Measurements from ENCODE around the gene C1orf105. TPM values are rescaled to one million over a fixed set of nuclear protein-coding genes. Genes with fewer than 3 reads are reported as not detected.

Gene C1orf105
- total RNA-seq, 1 donor from 2014 or later = 6.5 TPM

DNA sequence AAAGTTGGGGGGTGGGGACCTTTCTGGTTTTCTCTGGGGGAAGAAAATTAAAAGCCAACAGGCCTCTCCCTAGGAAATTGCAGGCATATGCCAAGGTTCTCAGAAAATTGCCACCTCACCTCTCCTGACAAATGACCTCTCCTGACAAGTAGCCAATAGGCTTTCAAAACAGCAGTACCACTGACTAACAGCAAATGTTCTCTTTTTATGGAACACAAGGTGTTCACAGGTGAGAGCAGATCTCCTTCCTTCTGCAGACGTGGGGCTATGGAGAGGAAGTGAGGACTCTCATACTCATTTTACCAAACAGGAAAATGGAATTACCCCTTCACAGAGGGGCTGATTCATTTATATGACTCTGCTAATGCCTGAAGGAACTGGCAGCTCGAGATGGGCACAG lies 79.7 kb downstream of the C1orf105 start:
- DNase-seq (ENCODE audit: low spot score) = no peak
- intact Hi-C loops (cut with DNase I) = no loop called here

DNA sequence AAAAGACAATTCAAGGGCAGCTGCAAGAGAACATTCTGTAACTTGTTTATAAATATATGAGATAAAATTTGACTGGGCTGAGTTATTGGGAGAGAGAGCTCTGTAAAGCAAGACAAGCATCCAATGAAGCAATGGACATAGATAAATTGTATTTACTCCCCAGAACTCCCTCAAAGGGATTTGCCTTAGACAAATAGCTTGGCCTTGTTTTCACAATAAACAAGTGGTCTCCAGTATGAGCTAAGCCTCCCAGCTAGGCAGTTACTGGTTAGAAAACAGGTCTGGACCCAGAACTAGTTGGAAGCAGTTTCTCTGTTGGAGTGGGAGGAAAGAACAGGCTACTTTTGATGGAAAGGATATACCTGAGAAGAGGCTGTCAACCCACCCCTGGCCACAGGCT lies 87.3 kb downstream of the C1orf105 start:
- intact Hi-C loops (cut with DNase I) = no loop called here
- DNase-seq (ENCODE audit: low spot score) = no peak

GRCh38 chr1:172510479-172510878 lies 90.0 kb downstream of the C1orf105 start:
- DNase-seq (ENCODE audit: low spot score) = no peak
- intact Hi-C loops (cut with DNase I) = no loop called here

GRCh38 chr1:172512591-172512990 lies 92.1 kb downstream of the C1orf105 start:
- no peak for DNase-seq (ENCODE audit: low spot score)
- intact Hi-C loops (cut with DNase I) = no loop called here

- no peak for DNase-seq (ENCODE audit: low spot score)
- intact Hi-C loops (cut with DNase I) = no loop called here
These were observed 93.0 kb downstream of the C1orf105 start for GRCh38 chr1:172513479-172513878.

GRCh38 chr1:172514108-172514507 lies 93.6 kb downstream of the C1orf105 start:
- intact Hi-C loops (cut with DNase I) = no loop called here
- DNase-seq (ENCODE audit: low spot score) = no peak

- intact Hi-C loops (cut with DNase I) = no loop called here
- no peak for DNase-seq (ENCODE audit: low spot score)
These were observed 95.0 kb downstream of the C1orf105 start for GRCh38 chr1:172515436-172515835.

DNA sequence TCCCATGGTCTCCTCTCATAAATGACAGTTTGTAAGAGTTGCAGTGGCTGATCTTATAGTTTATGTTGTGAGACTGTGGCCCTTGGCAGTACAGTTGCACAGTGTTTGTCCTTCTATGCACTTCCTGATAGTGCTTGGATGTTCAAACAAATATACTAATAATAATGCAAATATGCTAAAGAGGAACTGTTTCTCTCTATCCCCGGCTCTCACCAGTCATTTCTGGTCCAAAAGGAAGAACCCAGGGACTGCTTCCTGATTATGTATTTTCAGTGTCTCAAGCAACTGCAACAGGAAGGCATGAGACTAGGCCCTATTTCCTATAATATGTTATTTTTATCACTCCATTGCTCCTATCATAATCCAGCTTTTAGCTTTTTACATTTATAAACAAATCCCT lies 95.4 kb downstream of the C1orf105 start:
- intact Hi-C loops (cut with DNase I) = no loop called here
- DNase-seq (ENCODE audit: low spot score) = no peak

GRCh38 chr1:172517081-172517480 lies 96.6 kb downstream of the C1orf105 start:
- intact Hi-C loops (cut with DNase I) = no loop called here
- no peak for DNase-seq (ENCODE audit: low spot score)

GRCh38 chr1:172517545-172517944 lies 97.1 kb downstream of the C1orf105 start:
- intact Hi-C loops (cut with DNase I) = no loop called here
- no peak for DNase-seq (ENCODE audit: low spot score)

Other genes starting within 250 kb of the C1orf105 start
- 11.5 TPM for gene PIGC, start 23.4 kb downstream of the C1orf105 start, total RNA-seq
- 27.4 TPM for gene SUCO, start 112.5 kb downstream of the C1orf105 start, total RNA-seq
- 0.27 TPM for gene FASLG, start 238.4 kb downstream of the C1orf105 start, total RNA-seq